HG03342 (cell line): ENCODE measurements around the gene ZNF30.
"Not testable (repeated sequence)": the region's sequence is repeated elsewhere in the genome, so short reads cannot be mapped to it uniquely, and the experiment has no call there.

ENCODE experiments used
- ATAC-seq: cut with Tn5 transposase; IDR thresholded peaks from one replicate; pipeline ENCODE4 v1.9.1; 2021; ENCODE audit warnings: mild to moderate bottlenecking, moderate library complexity; ENCODE audit not compliant: unreplicated experiment

ZNF30 gene

DNA sequence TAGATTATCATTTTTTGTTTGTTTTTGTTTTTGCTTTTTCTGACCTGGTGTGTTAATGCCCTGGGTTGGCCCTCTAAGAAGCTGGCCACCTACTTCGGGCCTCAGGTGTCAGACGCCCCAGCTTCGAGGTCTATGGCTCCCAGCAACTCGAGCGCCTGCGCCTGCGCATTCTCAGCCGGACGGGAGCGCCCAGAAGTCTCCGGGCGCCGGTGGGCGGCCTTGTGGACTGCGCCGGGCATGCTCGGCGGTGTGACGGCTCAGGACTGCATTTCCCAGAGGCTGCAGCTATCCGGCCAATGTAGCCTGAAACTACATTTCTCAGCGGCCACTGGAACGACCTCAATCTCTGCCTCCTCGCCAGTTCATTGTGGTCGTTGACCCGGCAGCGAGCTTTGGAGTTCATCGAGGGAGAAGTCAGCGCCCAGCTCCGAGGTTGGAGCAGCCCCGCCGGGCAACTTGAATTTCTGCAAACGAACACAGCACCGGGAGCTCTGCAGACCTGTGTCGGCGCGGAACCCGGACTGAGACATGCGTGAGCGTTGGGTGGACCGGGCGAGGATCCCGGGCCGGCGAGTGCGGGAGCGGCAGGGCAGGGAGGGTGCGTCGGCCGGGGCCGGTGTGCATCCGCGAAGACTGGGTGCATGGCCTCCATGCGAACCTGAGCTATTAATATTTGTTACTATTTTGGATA, at the start of gene ZNF30:
TSS of gene ZNF30 (plus strand) at position 219 of the 691 bp plus-strand sequence. CDS start 3,045 bp downstream, outside the sequence.
- no peak for ATAC-seq

DNA sequence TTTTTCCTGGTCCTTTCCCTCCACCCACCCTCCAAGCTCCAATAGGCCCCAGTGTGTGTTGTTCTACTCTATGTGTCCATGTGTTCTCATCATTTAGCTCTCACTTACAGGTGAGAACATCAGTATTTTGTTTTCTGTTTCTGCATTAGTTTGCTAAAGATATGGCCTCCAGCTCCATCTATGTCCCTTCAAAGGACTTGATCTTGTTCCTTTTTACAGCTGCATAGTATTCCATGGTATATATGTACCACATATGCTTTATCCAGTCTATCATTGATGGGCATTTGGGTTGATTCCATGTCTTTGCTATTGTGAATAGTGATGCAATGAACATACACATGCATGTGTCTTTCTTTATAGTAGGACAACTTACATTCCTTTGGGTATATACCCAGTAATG, 47.1 kb upstream of the ZNF30 start:
- no peak for ATAC-seq

GRCh38 chr19:34880034-34880433, 46.7 kb upstream of the ZNF30 start:
- no peak for ATAC-seq

DNA sequence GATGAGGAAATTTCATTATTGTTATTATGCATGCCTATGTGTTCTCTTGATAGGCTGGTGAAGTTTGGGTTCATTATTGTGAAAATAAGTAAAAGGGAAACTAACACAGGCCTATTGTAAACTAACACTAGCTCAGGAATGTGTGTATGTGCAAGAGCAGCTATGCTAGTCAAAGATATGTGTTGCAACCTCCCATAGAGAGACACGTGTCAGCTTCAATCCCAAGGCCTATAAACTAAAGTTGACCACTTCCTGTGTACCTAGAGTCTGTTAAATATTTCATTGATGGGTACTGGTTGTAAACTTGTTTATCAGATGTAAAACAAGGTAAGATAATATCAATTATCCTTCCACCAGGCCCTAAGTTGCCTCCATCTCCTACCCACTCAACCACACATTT, 44.7 kb upstream of the ZNF30 start:
- ATAC-seq: no peak

GRCh38 chr19:34888091-34888490, 38.6 kb upstream of the ZNF30 start:
- no peak for ATAC-seq

GRCh38 chr19:34900245-34900644, 26.5 kb upstream of the ZNF30 start:
- no peak for ATAC-seq

DNA sequence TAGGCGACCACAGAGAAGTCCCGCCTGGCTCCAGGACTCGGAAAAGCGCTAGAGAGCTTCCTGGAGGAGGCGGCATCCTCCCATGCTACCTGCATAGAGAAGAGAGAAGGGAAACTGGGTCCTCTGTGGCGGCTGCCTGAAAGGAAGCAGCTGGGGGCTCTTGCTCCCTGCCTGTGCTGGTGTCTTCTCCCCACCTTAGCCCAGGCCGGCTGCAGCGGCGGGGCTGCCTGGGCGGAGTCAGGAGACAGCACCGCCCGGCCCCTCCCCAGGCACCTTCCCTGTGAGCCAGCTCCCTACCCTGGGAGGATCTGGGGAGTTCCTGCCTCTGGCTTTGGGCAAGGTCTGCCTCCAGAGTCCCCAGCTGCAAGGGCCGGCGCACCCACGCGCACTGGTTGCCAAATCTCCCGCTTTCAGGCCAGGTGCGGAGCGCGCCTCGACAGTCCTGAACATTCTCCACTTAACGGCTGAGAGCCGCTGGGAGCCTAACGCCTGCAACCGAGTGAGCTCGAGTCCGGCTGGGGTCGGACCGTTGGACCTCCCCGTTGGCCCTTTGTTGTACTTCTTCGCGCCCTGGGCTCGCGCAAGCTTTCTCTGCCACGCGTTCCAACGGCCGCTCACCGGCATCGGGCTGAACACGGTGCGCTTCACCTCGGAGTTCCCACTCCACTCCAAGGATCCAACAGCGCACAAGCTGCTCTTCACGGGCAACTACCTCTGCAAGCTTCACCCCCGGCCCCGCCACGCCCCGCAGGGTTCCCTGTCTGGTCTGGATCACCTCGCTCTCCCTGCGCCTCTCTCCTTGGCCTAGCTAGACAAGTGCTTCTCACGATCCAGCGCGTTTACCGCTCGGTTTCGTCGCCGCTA, 21.8 kb upstream of the ZNF30 start:
- no peak for ATAC-seq

- no peak for ATAC-seq
Observed at GRCh38 chr19:34910770-34911169, 15.9 kb upstream of the ZNF30 start.

- ATAC-seq: not testable (repeated sequence)
Observed at GRCh38 chr19:34917144-34917543, 9.6 kb upstream of the ZNF30 start.

DNA sequence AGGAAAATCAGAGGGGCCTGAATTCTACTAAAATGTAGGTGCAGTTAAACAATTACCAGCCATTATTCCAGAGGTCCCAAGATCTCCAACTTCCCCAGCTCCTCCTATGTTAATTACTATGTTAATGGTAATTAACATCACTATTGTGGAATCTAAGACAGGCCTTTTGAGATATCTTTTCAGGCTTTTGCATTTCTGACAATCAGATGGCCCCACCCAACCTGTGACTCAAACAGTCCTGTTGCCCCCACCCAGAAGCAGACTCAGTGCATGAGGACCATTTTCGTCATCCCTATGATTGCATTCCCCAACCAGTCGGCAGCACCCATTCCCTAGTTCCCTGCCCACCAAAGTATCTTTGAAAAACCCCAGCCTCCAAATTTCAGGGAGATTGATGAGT, 8.5 kb upstream of the ZNF30 start:
- ATAC-seq: no peak

DNA sequence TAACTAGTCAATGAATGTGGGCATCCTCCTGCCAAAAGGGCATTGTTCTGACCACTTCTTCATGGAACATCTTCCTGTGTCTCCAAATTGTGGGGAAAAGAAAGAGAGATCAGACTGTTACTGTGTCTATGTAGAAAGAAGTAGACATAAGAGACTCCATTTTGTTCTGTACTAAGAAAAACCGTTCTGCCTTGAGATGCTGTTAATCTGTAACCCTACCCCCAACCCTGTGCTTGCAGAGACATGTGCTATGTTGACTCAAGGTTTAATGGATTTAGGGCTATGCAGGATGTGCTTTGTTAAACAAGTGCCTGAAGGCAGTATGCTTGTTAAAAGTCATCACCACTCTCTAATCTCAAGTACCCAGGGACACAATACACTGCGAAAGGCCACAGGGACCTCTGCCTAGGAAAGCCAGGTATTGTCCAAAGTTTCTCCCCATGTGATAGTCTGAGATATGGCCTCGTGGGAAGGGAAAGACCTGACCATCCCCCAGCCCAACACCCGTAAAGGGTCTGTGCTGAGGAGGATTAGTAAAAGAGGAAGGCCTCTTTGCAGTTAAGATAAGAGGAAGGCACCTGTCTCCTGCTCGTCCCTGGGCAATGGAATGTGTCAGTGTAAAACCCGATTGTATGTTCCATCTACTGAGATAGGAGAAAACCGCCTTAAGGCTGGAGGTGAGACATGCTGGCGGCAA, 6.5 kb upstream of the ZNF30 start:
- ATAC-seq: not testable (repeated sequence)

DNA sequence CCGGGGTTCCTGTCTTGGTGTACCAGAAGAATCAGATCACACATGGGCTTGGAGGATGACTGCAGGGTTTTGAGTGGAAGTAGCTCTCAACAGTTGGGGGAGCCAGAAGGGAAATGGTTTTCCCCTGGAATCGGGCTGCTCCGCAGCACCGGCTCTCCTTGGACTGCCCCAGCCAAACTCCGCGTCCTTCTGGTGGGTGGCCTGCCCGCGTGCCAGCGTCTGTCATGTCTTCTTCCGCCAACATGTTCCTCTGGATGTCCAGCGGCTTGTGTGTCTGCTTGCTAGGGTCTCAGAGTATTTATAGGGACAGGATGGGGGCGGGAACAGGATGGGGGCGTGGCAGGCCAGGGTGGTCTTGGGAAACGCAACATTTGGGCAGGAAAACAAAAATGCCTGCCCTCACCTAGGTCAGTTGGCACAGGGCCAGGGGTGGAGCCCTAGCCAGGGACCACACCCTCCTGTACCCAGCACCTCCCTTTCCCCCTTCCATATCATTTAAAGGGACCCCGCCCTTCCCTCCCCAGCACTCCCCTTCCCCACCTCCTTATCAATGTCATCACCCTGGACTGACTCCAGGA, 1.3 kb upstream of the ZNF30 start:
- ATAC-seq: no peak

GRCh38 chr19:34926361-34926684, 380 bp upstream of the ZNF30 start:
- ATAC-seq: no peak

GRCh38 chr19:34932494-34932893, 5.8 kb downstream of the ZNF30 start:
- ATAC-seq: no peak

DNA sequence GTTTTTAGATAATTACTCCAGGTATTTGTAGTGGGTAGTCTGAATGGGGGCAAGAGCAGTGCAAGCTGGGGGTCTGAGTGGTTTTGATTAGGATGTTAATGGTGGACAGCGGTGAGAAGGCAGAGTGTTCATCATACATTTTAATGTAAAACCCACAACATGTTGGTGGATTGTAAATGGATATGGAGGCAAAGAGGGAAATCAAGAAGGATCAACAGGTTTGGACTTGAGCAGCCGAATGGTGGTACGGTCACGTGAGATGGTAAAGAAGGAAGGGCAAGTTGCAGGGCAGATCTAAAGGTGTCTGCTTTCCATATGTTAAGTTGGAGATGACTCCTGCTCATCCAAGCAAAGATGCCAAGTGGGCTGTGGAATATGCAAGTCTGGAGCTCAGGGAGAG, 9.5 kb downstream of the ZNF30 start:
- ATAC-seq: no peak

GRCh38 chr19:34938886-34939285, 12.2 kb downstream of the ZNF30 start:
- ATAC-seq: no peak

- ATAC-seq: no peak
Observed at GRCh38 chr19:34943861-34944573, 17.3 kb downstream of the ZNF30 start.

DNA sequence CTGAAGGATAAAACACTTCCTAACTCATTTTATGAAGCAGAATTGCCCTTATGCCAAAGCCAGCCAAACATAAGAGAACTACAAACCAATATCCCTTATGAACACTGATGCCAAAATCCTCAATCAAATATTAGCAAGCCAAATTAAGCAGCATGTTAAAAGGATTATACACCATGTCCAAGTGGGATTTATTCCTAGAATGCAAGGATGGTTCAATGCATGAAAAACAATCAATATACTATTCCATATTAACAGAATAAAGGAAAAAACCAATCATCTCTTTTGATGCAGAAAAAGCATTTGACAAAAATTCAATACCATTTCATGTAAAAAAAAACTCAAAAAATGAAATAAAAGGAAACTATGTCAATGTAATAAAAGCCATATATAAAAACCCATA, 26.4 kb downstream of the ZNF30 start:
- ATAC-seq: no peak

DNA sequence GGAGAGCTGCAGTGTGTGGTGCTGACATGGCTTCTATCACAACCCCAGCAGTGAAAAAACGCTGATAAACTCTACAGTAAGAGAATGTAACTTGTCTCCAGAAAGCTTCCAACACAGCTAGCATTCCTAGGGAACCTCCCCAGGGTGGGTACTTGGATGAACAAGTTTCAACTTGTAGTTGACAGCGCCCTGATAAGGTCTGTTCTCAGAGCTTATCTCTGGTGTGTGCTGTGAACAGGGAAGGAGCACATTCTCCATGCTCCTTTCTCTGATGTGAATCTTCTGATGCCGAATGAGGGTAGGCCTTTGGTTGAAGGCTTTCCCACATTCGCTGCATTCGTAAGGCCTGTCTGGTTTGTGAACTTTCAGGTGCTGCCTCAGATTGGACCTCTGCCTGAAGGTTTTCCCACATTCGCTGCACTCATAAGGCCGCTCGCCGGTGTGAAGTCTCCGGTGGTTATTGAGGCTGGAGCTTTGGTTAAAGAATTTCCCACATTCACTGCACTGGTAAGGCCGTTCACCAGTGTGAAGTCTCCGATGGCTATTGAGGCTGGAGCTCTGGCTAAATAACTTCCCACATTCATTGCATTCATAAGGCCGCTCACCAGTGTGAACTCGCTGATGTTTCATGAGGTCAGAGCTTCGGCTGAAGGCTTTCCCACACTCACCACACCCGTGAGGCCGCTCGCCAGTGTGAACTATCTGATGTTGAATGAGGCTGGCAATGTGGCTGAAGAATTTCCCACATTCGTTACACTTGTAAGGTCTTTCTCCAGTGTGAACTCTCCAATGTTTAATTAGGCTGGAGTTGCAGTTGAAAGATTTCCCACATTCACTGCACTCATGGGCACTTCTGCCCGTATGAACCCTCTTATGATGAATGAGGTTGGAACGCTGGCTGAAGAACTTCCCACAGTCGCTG, 31.4 kb downstream of the ZNF30 start:
- ATAC-seq: no peak

- no peak for ATAC-seq
Observed at GRCh38 chr19:34959021-34959420, 32.3 kb downstream of the ZNF30 start.
